Coronary artery (tissue), 2 donors: ENCODE results near the gene ING3.

ENCODE experiments used
- DNase-seq: peaks from one replicate; pipeline ENCODE4 v3.0.0-alpha.2; 2017; ENCODE audit warnings: low spot score
- H3K27ac ChIP-seq, 2 donors: fragments of 200-600 bp; sonication (generic); one replicate each; pipeline ENCODE4 v1.5.1; 2016 to 2019
- H3K4me3 ChIP-seq: fragments of 200-600 bp; sonication (generic); 2 replicates; pipeline ENCODE4 v1.5.1; 2016; ENCODE audit warnings: mild to moderate bottlenecking, moderate library complexity
- TF ChIP-seq, protein P1 (sequence below): fragments of 200-600 bp; sonication (generic); IDR thresholded peaks from one replicate; pipeline ENCODE4 v1.5.1; 2019; ENCODE audit warnings: antibody characterized with exemption

The ING3 gene, protein sequence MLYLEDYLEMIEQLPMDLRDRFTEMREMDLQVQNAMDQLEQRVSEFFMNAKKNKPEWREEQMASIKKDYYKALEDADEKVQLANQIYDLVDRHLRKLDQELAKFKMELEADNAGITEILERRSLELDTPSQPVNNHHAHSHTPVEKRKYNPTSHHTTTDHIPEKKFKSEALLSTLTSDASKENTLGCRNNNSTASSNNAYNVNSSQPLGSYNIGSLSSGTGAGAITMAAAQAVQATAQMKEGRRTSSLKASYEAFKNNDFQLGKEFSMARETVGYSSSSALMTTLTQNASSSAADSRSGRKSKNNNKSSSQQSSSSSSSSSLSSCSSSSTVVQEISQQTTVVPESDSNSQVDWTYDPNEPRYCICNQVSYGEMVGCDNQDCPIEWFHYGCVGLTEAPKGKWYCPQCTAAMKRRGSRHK

DNA sequence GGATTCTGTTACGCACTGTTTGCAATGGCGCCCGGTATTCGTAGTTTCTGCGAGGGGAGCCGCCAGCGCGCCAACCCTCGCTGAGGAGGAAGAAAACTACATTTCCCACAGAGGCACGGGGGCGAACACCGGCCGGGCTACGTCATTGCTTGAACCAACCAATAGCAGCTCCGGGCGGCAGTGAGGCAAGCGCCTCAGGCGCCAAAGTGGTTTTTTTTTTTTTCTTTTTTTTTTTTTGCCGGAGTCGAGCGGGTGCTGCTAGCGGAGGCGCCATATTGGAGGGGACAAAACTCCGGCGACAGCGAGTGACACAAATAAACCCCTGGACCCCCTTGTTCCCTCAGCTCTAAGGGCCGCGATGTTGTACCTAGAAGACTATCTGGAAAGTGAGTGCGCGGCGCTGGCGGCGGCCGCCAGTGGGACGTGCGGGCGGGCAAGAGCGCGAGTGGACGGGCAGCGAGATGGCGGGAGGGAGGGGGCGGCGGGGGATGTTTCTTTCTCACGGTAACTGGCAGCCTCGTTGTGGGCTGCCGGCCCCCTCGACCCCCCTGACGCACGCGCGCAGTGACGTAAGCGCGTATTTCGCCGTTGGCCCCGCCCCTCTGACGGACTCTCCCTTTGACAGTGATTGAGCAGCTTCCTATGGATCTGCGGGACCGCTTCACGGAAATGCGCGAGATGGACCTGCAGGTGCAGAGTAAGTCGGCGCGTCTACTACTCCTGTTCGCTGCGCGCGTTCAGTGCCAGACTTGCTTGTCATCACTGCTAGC, at the start of gene ING3:
TSS of gene ING3 (plus strand) at position 239 of the 770 bp plus-strand sequence. CDS start at position 359, 120 bp downstream.
- DNase-seq = peak; percentile 98
- H3K4me3 ChIP-seq = peak within 1 kb of the TSS; percentile 81
- TF ChIP-seq, protein P1, sequence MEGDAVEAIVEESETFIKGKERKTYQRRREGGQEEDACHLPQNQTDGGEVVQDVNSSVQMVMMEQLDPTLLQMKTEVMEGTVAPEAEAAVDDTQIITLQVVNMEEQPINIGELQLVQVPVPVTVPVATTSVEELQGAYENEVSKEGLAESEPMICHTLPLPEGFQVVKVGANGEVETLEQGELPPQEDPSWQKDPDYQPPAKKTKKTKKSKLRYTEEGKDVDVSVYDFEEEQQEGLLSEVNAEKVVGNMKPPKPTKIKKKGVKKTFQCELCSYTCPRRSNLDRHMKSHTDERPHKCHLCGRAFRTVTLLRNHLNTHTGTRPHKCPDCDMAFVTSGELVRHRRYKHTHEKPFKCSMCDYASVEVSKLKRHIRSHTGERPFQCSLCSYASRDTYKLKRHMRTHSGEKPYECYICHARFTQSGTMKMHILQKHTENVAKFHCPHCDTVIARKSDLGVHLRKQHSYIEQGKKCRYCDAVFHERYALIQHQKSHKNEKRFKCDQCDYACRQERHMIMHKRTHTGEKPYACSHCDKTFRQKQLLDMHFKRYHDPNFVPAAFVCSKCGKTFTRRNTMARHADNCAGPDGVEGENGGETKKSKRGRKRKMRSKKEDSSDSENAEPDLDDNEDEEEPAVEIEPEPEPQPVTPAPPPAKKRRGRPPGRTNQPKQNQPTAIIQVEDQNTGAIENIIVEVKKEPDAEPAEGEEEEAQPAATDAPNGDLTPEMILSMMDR = no peak
- peak within 1 kb of the TSS; percentile 97 to 98 for H3K27ac ChIP-seq

DNA sequence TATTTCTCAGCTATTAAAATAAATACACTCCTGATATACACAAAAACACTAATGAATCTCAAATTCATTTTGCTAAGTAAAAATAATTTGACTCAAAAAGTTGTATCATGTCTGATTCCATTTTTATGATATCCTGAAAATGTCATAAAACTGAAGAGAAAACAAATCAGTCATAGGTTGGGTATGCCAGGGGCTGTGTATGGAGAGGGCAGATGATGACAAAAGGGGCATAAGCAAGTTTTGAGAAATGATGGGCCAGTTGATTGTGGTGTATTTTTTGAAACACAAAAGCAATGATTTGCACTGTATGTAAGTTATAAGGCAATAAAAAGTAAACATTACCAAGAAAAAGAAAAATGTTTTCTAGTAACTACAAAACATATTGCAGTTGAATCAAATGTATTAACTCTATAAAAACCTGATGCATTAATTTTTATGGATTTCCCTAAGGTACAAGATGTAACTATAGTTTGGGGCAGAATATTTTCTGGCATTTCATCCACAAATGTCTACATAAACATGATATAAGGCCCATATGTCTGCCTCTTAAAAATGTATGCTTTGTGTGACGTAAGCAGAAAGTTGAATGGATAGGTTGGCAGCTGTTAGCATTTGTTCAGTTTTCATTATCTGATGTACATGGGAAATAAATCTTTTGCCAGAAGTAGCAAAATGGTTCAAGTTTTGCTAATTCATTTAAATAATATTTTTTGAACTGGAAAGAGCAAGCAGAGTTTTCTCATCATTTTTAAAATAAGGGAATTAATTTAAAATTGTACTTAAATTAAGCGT, 35.1 kb upstream of the ING3 start:
- TF ChIP-seq, protein P1 = no peak
- Histone ChIP-seq H3K4me3 (no peak overlapping the region), H3K27ac (no peak overlapping the region)
- DNase-seq = no peak

DNA sequence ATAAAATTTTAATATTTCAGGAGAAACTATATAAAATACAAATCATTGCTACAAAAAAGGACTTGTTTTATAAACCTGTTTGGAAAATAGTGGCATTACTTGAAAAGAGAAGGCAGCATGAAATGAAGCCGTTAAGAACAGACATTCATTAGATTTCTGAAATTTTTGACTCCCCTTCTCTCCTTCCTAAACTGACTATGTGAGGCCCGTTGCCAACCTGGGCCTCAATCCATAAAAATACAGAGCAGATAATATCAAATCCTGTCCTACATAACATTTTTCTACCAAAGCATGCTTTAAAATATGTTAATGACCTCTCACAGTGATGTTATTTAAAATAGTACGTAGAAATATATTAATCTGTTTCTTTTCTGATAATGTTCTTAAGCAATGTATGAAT, 34.5 kb upstream of the ING3 start:
- TF ChIP-seq, protein P1 = no peak
- no peak for DNase-seq
- no peak overlapping the region for H3K27ac ChIP-seq
- no peak overlapping the region for H3K4me3 ChIP-seq

DNA sequence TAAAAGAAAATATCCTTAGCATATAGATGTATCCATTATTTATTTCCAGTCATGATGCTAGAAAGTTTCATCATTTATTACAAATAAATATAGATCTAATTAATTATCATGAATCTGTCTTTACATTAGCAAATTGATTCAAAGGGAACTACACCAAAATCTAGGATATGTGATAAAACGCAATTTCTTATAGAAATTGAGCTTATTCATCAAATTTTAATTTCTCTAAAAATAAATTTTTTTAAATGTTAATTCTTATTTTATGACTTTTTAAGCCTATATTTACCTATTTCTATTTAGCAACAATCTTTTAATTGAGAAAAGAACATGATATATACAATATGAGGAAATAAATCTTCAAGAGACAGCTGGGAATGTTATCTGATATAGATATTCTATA, 34.0 kb upstream of the ING3 start:
- Histone ChIP-seq H3K4me3 (no peak overlapping the region), H3K27ac (no peak overlapping the region)
- no peak for DNase-seq
- TF ChIP-seq, protein P1 = no peak

DNA sequence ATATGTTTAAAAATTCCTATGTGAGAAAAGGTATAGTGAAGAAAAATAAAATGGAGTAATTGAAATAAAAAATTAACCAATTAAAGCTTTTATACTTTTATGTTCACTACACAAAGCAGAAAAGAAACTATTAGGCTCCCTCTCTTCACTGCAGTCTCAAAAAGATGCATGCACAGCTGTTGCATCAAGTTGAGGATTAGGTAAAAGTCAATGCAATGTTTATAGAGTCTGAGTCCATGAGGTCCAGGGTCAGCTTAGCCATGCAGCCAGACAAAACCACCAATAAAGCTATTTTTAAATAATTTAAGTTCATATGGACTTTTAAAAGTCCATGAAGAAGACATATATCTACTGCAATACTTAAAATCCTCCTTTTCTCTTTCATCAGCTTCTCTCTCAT, 31.1 kb upstream of the ING3 start:
- no peak for DNase-seq
- H3K4me3 ChIP-seq = no peak overlapping the region
- H3K27ac ChIP-seq = no peak overlapping the region
- TF ChIP-seq, protein P1 = no peak

DNA sequence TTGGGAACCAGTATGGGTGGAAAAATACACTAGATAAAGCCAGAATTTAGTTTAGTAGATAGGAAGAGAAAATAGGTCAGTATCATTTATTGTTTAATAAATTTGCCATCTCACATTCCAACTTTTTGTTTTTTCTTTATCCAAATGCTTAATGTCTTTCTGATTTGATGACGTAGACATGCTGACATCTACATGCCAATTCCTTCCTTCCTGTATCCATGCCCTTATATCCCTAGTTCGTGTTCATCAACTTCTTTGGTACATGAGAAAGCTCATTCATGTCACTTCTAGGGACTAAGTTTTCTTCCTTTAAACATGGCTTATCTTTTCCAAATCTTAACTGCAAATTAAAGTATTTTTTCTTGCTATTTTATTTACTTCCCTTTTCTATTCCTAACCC, 30.5 kb upstream of the ING3 start:
- TF ChIP-seq, protein P1 = no peak
- DNase-seq = no peak
- Histone ChIP-seq H3K4me3 (no peak overlapping the region), H3K27ac (no peak overlapping the region)
